ENCODE measurements around the gene AKAP9.

DNA sequence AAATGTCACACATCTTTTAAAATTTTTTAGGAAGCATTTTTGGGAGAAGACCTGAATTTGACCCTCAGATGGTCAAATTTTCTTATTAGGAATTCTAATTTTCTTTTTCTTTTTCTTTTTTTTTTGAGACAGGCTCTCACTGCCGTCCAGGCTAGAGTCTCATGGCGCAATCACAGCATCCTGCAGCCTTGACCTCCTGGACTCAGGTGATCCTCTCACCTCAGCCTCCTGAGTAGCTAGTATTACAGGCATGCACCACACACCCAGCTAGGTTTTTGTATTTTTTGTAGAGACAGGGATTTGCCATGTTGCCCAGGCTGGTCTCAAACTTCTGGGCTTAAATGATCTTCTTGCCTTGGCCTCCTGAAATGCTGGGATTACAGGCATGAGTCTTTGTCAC, 65.4 kb downstream of the AKAP9 start:
- TF ChIP-seq, protein P1, sequence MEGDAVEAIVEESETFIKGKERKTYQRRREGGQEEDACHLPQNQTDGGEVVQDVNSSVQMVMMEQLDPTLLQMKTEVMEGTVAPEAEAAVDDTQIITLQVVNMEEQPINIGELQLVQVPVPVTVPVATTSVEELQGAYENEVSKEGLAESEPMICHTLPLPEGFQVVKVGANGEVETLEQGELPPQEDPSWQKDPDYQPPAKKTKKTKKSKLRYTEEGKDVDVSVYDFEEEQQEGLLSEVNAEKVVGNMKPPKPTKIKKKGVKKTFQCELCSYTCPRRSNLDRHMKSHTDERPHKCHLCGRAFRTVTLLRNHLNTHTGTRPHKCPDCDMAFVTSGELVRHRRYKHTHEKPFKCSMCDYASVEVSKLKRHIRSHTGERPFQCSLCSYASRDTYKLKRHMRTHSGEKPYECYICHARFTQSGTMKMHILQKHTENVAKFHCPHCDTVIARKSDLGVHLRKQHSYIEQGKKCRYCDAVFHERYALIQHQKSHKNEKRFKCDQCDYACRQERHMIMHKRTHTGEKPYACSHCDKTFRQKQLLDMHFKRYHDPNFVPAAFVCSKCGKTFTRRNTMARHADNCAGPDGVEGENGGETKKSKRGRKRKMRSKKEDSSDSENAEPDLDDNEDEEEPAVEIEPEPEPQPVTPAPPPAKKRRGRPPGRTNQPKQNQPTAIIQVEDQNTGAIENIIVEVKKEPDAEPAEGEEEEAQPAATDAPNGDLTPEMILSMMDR (IDR thresholded peaks at IDR 0.05): no peak
- no peak for TF ChIP-seq POLR2A (IDR thresholded peaks at IDR 0.05)
